ENCODE results near the gene LHFPL3.

DNA sequence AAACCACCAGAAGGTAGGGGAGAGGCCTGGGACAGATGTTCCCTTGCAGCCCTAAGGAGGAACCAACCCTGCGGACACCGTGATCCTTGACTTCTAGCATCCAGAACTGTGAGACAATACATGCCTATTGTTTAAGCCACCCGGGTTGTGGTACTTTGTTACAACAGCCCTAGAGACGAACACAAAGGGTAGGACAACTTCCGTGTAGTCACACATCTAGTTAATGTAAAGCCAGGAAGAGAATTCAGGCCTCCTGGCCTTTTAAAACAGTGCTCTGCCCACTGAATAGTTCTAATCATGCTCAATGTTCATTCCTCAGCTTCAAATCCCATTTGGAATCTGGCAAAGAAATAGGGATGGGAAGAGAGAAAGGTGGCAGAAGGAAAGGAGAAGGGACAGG is 445.4 kb downstream of the LHFPL3 start:
- TF ChIP-seq, protein P1, sequence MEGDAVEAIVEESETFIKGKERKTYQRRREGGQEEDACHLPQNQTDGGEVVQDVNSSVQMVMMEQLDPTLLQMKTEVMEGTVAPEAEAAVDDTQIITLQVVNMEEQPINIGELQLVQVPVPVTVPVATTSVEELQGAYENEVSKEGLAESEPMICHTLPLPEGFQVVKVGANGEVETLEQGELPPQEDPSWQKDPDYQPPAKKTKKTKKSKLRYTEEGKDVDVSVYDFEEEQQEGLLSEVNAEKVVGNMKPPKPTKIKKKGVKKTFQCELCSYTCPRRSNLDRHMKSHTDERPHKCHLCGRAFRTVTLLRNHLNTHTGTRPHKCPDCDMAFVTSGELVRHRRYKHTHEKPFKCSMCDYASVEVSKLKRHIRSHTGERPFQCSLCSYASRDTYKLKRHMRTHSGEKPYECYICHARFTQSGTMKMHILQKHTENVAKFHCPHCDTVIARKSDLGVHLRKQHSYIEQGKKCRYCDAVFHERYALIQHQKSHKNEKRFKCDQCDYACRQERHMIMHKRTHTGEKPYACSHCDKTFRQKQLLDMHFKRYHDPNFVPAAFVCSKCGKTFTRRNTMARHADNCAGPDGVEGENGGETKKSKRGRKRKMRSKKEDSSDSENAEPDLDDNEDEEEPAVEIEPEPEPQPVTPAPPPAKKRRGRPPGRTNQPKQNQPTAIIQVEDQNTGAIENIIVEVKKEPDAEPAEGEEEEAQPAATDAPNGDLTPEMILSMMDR (IDR thresholded peaks at IDR 0.05), result no peak
- TF ChIP-seq POLR2A (IDR thresholded peaks at IDR 0.05), result no peak
